ENCODE measurements around the gene DNMT1. TPM values are rescaled to one million over a fixed set of nuclear protein-coding genes. Genes with fewer than 3 reads are reported as not detected.
A peak's percentile ranks its signal among the peaks of the same experiment; 100 is the strongest.

Gene DNMT1
- total RNA-seq, 1 donor, result 56.1 TPM

DNA sequence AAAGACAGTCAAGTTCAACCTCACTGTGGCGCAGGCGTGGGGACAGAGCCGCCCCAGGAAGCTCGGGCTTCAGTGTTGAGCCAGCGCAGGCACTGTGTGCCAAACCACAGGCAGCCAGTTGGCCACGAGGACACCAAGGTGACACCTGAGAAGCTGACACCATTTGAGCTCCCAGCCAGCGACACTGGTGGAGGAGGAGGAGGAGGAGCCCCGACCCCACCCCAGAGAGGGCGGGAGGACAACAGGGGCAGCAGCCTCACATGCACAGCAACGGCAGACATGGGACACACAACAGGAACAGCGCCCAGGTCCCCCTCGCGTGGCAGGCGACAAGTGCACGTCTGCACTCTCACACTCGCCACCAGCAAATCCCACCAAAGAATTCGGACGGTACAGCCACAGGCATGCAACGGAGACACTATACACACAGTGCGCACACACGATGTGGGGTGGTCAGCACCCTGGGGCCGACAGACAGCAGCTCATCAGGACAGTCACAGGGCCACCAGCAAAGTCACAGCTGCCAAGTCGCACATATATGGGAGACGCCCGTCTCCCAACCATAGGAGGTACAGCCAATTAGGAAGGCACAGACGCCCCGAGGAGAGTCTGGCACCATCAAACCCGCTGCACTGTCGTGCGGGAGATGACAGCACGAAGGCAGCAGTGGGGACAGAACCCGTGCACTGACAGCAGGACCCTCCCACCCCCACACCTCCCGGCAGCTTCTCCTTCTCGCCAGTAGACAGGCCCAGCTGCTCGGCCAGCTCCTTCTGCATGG is 78.5 kb downstream of the DNMT1 start:
- H3K4me3 ChIP-seq (ENCODE audit: low read depth, low read length), result no peak overlapping the region
- TF ChIP-seq, protein P1, sequence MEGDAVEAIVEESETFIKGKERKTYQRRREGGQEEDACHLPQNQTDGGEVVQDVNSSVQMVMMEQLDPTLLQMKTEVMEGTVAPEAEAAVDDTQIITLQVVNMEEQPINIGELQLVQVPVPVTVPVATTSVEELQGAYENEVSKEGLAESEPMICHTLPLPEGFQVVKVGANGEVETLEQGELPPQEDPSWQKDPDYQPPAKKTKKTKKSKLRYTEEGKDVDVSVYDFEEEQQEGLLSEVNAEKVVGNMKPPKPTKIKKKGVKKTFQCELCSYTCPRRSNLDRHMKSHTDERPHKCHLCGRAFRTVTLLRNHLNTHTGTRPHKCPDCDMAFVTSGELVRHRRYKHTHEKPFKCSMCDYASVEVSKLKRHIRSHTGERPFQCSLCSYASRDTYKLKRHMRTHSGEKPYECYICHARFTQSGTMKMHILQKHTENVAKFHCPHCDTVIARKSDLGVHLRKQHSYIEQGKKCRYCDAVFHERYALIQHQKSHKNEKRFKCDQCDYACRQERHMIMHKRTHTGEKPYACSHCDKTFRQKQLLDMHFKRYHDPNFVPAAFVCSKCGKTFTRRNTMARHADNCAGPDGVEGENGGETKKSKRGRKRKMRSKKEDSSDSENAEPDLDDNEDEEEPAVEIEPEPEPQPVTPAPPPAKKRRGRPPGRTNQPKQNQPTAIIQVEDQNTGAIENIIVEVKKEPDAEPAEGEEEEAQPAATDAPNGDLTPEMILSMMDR (IDR thresholded peaks at IDR 0.05; ENCODE audit: insufficient read depth, low read depth, low read length), result no peak
- DNase-seq (ENCODE audit: low read depth), result no peak

DNA sequence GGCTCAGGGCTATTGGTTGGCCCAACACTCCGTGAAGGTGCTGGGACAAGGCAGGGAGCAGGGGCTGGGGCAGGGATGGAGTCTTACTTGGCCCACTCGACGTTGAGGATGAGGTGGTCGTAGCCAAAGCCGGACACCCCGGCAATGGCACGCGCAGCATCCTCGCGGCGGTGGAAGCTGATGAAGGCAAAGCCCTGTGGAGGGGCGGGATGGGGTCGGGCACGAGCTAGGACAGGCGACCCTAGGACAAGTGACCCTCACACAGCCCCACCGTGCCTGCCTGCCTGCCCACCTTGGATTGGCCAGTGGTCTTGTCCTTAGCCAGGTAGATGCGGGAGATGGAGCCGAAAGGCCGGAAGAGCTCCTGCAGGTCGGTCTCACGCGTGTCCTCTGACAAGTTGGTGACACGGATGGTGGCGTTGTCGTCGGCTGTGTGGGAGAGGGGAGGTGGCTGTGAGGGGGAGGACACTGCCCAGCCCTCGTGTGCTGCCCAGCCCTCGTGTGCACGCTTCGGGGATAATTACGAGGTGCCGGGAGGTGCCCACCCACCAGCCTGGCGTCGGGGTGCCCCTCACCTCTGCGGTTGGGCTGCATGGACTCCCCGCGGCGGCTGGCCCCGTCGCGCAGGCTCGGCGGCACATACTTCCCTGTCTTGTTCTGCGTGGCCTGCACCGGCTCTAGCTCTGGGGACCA is 79.2 kb downstream of the DNMT1 start:
- TF ChIP-seq, protein P1 (IDR thresholded peaks at IDR 0.05; ENCODE audit: insufficient read depth, low read depth, low read length), result no peak
- no peak overlapping the region for H3K4me3 ChIP-seq (ENCODE audit: low read depth, low read length)
- no peak for DNase-seq (ENCODE audit: low read depth)

DNA sequence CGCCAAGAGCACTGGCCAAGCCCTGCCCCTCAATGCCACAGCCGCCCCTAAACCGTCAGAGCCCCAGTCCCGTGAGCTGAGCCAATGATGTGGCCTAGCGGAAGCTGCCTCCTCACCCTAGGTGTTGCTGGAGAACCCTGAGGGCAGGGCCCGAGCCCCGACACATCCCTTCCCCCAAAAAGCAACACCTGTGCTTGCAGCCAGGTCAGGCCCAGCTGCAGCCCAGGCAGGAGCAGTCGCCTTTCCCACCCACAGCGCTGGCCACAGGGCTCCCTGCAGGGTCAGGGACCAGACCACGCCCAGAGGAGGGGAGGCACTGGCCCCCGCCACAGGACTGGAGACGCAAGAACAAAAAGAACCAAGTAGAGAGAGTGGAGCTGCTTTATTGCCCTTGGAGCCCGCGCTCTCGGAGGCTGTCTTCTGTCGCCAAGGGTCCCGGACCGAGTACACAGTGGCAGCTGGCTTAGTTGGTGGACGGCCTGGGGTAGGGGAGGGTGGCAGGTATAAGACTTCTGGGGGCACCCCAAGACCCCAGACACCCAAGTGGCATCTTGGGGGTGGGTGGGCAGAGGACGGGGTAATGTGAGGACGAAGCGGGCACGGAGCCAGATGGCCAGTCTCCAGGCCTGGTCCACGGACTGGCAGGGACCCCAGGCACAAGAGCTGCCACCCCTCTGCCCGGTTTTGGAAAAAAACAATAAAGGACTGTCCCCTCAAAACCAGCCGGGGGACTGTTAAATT is 79.9 kb downstream of the DNMT1 start:
- TF ChIP-seq, protein P1 (IDR thresholded peaks at IDR 0.05; ENCODE audit: insufficient read depth, low read depth, low read length), result no peak
- no peak overlapping the region for H3K4me3 ChIP-seq (ENCODE audit: low read depth, low read length)
- no peak for DNase-seq (ENCODE audit: low read depth)

DNA sequence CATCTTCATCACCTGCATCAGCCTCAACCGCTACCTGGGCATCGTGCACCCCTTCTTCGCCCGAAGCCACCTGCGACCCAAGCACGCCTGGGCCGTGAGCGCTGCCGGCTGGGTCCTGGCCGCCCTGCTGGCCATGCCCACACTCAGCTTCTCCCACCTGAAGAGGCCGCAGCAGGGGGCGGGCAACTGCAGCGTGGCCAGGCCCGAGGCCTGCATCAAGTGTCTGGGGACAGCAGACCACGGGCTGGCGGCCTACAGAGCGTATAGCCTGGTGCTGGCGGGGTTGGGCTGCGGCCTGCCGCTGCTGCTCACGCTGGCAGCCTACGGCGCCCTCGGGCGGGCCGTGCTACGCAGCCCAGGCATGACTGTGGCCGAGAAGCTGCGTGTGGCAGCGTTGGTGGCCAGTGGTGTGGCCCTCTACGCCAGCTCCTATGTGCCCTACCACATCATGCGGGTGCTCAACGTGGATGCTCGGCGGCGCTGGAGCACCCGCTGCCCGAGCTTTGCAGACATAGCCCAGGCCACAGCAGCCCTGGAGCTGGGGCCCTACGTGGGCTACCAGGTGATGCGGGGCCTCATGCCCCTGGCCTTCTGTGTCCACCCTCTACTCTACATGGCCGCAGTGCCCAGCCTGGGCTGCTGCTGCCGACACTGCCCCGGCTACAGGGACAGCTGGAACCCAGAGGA is 80.6 kb downstream of the DNMT1 start:
- H3K4me3 ChIP-seq (ENCODE audit: low read depth, low read length), result no peak overlapping the region
- DNase-seq (ENCODE audit: low read depth), result no peak
- TF ChIP-seq, protein P1 (IDR thresholded peaks at IDR 0.05; ENCODE audit: insufficient read depth, low read depth, low read length), result no peak

DNA sequence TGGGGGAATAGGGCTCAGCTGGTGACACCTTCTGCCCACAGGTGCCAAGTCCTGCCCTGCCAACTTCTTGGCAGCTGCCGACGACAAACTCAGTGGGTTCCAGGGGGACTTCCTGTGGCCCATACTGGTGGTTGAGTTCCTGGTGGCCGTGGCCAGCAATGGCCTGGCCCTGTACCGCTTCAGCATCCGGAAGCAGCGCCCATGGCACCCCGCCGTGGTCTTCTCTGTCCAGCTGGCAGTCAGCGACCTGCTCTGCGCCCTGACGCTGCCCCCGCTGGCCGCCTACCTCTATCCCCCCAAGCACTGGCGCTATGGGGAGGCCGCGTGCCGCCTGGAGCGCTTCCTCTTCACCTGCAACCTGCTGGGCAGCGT is 81.2 kb downstream of the DNMT1 start:
- no peak overlapping the region for H3K4me3 ChIP-seq (ENCODE audit: low read depth, low read length)
- TF ChIP-seq, protein P1 (IDR thresholded peaks at IDR 0.05; ENCODE audit: insufficient read depth, low read depth, low read length), result no peak
- DNase-seq (ENCODE audit: low read depth), result no peak

DNA sequence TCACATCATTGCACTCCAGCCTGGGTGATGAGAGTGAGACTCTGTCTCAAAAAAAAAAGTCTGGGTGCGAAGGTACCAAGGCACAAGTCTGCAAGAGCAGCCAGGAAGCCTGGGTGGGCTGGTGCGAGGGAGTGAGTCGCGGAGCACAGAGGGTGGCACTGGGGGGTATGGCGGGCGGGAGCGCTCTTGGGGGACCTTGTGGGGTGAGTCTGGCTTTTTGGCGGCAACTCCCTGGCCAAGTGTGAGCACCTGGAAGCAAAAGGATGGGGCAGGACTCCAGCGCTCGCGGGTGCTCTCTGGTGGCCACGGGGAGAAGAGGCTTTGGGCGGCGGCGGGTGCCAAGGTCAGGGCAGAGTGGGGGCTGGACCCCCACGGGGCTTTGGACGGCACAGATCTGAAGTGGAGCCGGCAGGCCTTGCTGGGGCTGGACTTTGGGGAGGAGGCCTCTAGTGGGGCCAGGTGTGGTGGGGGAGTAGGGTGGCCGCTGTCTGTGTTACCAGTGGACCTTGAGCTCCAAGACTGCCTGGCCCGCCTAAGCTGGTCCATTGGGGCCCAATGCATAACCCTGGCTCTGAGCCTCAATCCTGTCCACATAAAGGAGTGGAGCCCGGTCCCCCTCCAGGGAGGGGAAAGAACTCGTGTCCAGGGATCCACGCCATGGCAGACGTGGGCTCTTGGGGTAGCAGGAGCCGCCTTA is 81.7 kb downstream of the DNMT1 start:
- H3K4me3 ChIP-seq (ENCODE audit: low read depth, low read length), result no peak overlapping the region
- TF ChIP-seq, protein P1 (IDR thresholded peaks at IDR 0.05; ENCODE audit: insufficient read depth, low read depth, low read length), result peak; percentile 57
- no peak for DNase-seq (ENCODE audit: low read depth)
